HG03571 (cell line): Measurements from ENCODE around the gene GRPEL1.

ENCODE experiments used
- ATAC-seq: cut with Tn5 transposase; IDR thresholded peaks from one replicate; pipeline ENCODE4 v1.9.1; 2021; ENCODE audit not compliant: unreplicated experiment

GRPEL1 gene

GRCh38 chr4:7045961-7046921, 21.6 kb downstream of the GRPEL1 start:
- ATAC-seq, result no peak

GRCh38 chr4:7045553-7045952, 22.3 kb downstream of the GRPEL1 start:
- no peak for ATAC-seq

GRCh38 chr4:7044137-7044930, 23.5 kb downstream of the GRPEL1 start:
- ATAC-seq, result no peak

DNA sequence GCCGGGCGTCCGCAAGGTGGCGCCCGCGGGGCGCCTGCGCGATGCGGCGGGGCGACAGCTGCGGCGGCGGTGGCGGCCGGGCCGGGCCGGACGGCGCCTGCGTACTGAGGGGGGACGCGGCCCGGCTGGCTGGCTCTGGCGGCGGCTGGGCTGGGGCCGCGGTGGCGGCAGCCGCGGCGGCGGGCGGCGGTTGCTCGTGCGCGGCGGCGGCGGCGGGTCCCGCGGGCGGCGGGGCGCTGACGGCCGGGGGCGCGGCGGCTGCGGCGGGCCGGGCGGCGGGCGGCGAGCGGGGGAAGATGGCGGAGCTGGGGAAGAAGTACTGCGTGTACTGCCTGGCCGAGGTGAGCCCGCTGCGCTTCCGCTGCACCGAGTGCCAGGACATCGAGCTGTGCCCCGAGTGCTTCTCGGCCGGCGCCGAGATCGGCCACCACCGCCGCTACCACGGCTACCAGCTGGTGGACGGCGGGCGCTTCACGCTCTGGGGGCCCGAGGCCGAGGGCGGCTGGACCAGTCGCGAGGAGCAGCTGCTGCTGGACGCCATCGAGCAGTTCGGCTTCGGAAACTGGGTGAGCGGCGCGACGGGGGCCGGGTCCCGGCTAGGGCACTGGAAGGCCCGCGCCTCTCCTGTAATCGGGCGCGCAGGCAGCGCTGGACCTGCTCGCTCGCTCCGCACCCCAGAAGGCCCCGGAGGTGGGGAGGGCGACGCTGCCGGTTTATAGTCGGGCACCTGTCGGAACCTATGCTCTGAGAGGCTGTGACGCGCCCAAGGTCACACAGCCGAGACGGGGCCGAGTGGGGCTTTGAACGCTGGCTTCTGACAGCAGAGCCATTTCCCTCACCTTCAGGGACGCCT, 24.4 kb downstream of the GRPEL1 start, which contains the start of gene TADA2B:
TADA2B (plus strand) TSS at position 89 of the 853 bp plus-strand sequence; CDS start at position 297, 208 bp downstream.
- peak; percentile 10 for ATAC-seq

DNA sequence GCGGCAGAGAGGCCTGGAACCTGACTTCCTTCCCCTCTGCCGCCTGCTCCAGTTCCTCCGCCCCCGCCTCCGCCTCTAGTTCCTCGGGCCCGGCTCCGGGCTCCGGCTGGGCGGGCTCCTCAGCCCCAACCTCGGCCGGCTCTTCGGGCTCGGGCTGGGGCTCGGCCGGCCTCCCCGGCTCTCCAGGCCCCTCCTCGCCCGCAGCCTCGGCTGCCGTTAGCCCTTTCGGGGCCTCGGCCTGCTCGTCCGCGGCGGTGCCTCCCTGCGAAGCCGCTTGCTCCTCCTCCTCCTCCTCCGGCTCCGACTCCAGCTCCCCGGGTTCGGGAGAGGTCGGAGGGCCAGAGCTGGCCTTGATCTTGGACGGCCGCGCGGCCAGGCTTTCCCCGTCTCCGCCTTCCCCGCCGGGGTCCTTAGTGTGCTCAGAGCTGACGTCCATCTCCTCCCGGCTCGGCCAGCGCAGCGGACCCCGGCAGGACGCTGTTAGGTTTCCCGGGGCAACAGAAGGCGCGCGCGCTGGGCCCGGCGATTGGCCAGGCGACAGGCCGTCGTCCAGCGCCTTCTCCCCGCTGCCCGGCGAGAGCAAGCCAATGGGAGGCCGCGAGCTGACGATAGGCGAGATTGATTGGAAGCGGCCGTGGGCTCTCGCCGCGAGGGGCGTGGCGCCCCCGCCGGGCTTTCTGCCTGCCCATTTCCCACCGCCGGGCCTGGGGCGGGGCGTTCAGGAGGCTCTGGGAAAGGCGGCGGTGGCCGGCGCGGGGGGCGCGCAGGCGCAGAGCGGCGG, 25.2 kb downstream of the GRPEL1 start:
- peak; percentile 81 for ATAC-seq

DNA sequence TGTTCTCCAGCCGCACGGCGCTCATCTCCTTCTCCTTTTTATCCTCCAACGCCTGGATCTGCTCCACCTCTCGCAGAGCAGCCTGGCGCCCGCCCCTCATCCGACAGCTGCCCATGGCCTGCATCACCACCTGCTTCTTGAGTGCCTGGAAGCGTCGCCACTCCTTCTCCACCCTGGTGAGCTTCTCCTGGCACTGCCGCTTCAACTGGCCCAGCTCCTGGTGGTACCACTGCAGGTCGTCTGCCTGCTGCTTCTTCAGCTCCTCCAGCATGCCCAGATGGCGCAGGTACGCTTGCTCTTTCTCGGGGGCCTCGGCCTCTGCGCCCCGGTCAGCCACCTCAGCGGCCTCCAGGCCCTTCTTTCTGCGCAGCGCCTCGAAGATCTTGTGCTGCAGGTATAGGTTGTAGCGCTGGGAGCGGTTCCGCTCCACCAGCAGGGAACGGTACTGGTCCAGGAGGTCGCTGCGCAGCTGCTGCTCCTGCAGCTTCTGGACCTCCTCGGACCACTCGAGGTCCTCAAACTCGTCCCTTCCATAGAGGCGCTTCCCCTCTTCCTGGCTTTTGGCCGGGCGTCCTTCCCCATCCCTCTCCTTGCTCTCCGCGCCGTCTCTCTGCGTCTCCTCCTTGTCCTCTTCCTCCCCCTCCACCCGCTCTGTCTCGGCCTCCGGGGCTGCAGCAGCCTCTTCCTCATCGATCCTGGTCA, 25.9 kb downstream of the GRPEL1 start:
- no peak for ATAC-seq

GRCh38 chr4:7041246-7041645, 26.6 kb downstream of the GRPEL1 start:
- no peak for ATAC-seq

- no peak for ATAC-seq
These were observed 27.1 kb downstream of the GRPEL1 start for GRCh38 chr4:7040765-7041164.

DNA sequence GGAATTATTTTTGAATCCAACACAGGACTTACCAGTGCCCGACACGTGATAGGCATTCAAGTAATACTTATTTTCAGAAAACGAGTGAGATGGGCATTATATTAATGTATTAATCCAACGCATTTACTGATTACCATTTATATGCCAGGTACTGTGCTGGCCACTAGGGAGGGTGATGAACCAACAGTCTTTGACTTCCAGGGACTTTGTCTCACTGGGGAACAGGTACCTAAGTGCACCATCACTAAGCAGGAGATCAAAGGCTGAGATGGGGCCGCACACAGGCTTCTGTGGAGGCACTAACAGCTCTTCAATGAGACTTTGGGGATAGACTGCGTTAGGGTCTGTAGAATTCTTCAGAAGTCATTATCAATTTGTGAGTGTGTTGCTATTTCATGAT, 30.4 kb downstream of the GRPEL1 start:
- ATAC-seq, result no peak

- ATAC-seq, result no peak
These were observed 33.4 kb downstream of the GRPEL1 start for GRCh38 chr4:7034262-7035081.

DNA sequence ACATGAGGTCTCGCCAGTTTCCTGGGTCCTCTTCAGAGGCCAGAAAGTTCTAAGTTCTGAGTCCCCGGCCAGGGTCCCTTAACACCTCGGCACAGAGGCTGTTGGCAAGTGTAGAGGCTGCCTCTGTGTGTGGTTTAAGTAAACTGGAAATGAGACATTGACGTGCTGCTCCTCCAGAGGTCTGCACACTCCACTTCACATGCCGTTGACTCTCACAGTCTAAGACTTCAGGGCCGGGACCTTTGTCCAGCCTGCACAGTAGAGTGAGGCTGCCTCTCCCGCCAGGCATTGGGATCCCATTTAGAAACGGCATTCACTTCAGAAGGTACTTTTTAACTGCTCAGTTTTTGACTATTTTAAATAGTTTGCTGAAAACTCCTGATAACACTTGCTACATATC, 35.3 kb downstream of the GRPEL1 start:
- no peak for ATAC-seq

DNA sequence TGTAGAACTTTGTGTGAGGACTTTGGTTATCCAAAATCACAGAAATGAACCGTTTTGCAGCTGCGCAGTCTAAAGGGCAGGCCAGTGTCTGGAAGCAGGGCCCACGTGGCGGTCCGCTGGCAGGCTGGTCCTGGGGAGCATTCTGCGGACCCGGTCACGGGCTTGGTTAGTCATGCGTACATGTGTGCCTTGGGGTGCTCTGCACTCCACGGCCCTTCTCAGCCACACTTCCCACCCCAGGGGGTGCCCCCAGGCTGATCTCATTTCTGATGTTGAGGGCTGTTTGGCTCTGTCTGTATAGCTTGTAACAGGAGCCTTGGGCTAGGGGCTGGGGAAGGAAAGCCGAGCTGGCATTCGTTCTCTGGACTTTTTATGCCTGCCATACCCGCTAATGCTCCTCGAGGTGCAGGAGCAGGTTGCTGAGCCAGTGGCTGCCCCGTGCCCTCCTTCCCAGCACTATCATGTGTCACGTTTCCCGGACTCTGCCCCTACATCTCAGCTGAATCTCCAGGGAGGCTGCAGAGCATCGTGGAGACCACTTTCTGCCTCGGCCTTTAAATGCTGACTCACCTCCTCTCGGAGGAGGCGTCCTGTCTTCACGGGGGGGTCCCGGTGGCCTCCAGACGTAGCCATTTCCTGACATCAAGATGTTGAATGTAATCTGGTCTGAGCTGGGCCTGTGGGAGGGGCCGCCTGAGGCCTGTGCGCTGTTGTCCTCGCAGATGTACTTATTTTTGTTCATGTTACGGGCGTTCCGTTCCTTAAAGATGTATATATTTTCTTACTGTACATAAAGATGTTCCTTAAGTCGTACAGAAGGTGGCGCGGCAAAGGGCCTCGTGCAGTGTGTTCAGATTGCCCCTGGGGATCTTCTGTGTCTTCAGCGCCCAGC, 36.1 kb downstream of the GRPEL1 start:
- ATAC-seq, result no peak

- ATAC-seq, result no peak
These were observed 37.0 kb downstream of the GRPEL1 start for GRCh38 chr4:7030856-7031255.

DNA sequence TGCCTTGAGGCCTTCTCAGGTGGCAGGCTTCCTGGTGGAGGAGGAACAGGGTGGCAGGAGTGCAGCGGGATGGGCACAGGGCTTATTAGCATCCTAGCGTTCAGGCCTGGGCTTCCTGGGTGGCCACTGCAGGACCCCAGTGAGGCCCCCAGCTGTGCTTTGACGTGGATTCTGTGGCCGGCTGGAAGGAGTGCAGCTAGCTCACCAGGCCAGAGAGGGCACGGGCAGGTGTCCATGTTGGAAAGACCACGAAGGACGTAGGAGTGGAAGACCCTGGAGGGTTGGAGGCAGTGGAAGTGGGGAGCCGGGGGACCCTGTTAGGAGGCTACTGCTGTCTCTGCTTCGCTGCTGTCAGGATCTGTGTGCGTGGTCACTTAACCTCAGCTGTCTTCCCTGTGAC, 37.9 kb downstream of the GRPEL1 start:
- no peak for ATAC-seq

DNA sequence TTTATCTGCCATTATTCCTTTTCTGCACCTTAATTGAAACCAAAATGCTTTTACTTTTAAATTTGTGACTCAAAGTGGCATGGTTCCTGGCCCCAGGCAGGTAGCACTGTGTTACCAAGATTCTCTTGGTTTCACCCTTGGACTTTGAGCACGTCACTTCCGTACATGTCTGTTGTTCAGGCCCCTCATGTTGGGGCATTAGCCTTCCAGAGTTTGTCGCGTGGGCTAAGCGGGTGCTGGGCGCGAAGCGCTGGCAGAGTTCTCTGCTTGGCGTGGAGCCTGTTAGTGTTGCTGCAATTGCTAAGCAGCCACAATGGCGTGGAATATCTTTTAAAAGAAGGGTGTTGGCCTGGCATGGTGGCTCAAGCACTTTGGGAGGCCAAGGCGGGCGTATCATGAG, 38.7 kb downstream of the GRPEL1 start:
- no peak for ATAC-seq

DNA sequence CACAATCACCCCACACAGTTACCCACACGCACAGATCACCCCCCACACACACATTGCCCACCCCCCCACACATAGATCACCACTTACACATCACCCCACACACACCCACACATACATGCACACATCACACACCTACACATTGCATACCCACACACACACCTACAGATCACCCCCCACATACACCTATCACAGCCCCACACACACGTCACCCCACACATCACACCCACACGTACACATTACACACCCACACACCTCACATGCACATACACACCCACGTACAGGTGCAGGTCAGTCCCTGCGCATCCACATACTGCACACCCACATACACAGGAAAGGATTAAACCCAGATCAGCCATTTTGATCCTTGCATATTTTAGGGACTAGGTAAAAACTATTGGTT, 40.0 kb downstream of the GRPEL1 start:
- ATAC-seq, result no peak

- no peak for ATAC-seq
These were observed 40.6 kb downstream of the GRPEL1 start for GRCh38 chr4:7027284-7027683.

DNA sequence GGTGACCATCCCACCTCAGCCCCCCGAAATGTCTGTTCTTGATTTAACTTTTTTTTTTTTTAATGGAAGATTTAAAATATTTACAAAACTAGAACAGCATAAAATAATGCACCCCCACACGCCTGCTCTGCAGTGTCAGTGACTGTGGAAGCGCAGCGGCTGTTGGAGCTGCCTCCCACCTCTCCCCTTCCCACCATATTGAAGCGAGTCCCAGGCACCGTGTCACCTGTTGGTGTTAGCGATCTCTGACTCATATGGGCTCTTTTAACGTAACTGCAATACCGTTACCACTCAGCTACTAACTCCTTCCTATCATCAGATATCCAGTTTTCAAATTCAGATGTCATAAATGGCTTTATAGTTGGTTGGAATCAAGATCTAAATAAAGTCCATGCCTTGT, 41.8 kb downstream of the GRPEL1 start:
- no peak for ATAC-seq
